ENCODE data around the gene SIN3B. TPM values are rescaled to one million over a fixed set of nuclear protein-coding genes. Genes with fewer than 3 reads are reported as not detected.

SIN3B gene
- total and polyA plus RNA-seq, 9 of the 15 experiments (the other 6 are each of a cell fraction or from before 2014, with no cell fraction given) = 0.51 to 34.2 (median 14.3) TPM

- TF ChIP-seq RERE (CRISPR knock-in tag; IDR thresholded peaks at IDR 0.05; ENCODE audit: borderline replicate concordance) (peak; percentile 93; the same call in 1 of the 2 replicates), IRF2 (CRISPR knock-in tag; IDR thresholded peaks at IDR 0.05) (no peak), ZBTB34 (CRISPR knock-in tag; IDR thresholded peaks at IDR 0.05) (0 out of 2 replicates have a peak, but pooled peaks have one; percentile 40), SFPQ (IDR thresholded peaks at IDR 0.05; ENCODE audit: low read depth, low read length) (no peak), GTF2E2 (tag; IDR thresholded peaks at IDR 0.05) (peak; percentile 94)
These were observed 60.8 kb downstream of the SIN3B start (continued) for GRCh38 chr19:16889883-16890460.
